Measurements from ENCODE around the gene DAZAP1. TPM values are rescaled to one million over a fixed set of nuclear protein-coding genes. Genes with fewer than 3 reads are reported as not detected.
A peak's percentile ranks its signal among the peaks of the same experiment; 100 is the strongest.

The DAZAP1 gene
- total RNA-seq, 1 donor from 2014 or later, result 35.7 TPM

GRCh38 chr19:1394252-1395193 lies 12.9 kb upstream of the DAZAP1 start:
- no peak for DNase-seq

GRCh38 chr19:1395194-1396018 lies 12.0 kb upstream of the DAZAP1 start:
- no peak for DNase-seq

- no peak for DNase-seq
Observed at GRCh38 chr19:1396019-1396767, 11.2 kb upstream of the DAZAP1 start.

- no peak for DNase-seq
Observed at GRCh38 chr19:1396768-1397679, 10.4 kb upstream of the DAZAP1 start.

GRCh38 chr19:1397838-1398237 lies 9.5 kb upstream of the DAZAP1 start:
- no peak for DNase-seq

GRCh38 chr19:1399079-1399478 lies 8.3 kb upstream of the DAZAP1 start:
- DNase-seq, result no peak

- no peak for DNase-seq
Observed at GRCh38 chr19:1399745-1400144, 7.6 kb upstream of the DAZAP1 start.

- no peak for DNase-seq
Observed at GRCh38 chr19:1400281-1401137, 6.9 kb upstream of the DAZAP1 start.

- DNase-seq, result no peak
Observed at GRCh38 chr19:1401138-1401888, 6.1 kb upstream of the DAZAP1 start, which contains the start of gene GAMT. TSS of gene GAMT (minus strand) at chr19:1401542. CDS start at chr19:1401476, 66 bp downstream.

GRCh38 chr19:1401889-1402217 lies 5.5 kb upstream of the DAZAP1 start:
- DNase-seq, result no peak

- no peak for DNase-seq
Observed at GRCh38 chr19:1402411-1403070, 4.8 kb upstream of the DAZAP1 start.

GRCh38 chr19:1406774-1407527 lies 435 bp upstream of the DAZAP1 start:
- DNase-seq, result peak; percentile 96

- DNase-seq, result no peak
Observed at GRCh38 chr19:1408300-1409203, 1.2 kb downstream of the DAZAP1 start.

- DNase-seq, result no peak
Observed at GRCh38 chr19:1409204-1410005, 2.0 kb downstream of the DAZAP1 start.

GRCh38 chr19:1410136-1410786 lies 2.9 kb downstream of the DAZAP1 start:
- no peak for DNase-seq

GRCh38 chr19:1410789-1411188 lies 3.4 kb downstream of the DAZAP1 start:
- DNase-seq, result no peak

Data from occipital lobe (tissue), 2 donors.